IPS-18a (cell line): ENCODE data around the gene TBC1D1.

ENCODE experiments used
- H3K27ac ChIP-seq: one replicate; pipeline ENCODE4 v1.5.1; 2013; ENCODE audit warnings: low read length
- H3K27me3 ChIP-seq: one replicate; pipeline ENCODE4 v1.6.1; 2013; ENCODE audit warnings: mild to moderate bottlenecking, low read length; ENCODE audit not compliant: control insufficient read depth, insufficient read depth
- H3K36me3 ChIP-seq: one replicate; pipeline ENCODE4 v1.6.1; 2013; ENCODE audit warnings: low read depth, low read length; ENCODE audit not compliant: control insufficient read depth
- H3K4me1 ChIP-seq: one replicate; pipeline ENCODE4 v1.6.1; 2013; ENCODE audit warnings: low read depth, low read length; ENCODE audit not compliant: control insufficient read depth
- H3K4me3 ChIP-seq: one replicate; pipeline ENCODE4 v1.5.1; 2013; ENCODE audit warnings: low read length
- H3K9ac ChIP-seq: one replicate; pipeline ENCODE4 v1.6.1; 2013; ENCODE audit warnings: mild to moderate bottlenecking, low read length, moderate library complexity
- H3K9me3 ChIP-seq: one replicate; pipeline ENCODE4 v1.6.1; 2013; ENCODE audit warnings: low read depth, low read length; ENCODE audit not compliant: control insufficient read depth

The TBC1D1 gene

DNA sequence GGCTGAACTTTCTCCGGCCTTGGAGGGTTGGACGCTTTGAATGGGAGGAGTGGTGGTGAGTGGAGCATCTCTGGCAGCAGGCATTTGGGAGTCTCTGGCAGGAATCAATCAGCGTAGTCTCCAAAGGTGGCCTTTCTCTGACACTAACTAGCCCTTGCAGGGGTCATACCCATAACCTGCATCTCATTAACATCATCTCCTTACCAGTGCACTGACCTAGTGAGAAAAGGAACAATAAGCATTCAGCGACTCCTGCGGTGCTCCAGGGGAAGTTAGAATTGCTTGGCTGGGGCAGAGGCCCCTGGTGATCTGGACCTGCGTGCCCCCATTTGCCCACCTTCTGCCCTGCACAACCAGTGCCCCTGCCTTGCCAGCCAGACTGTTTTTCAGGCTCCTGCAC lies 231.2 kb downstream of the TBC1D1 start:
- H3K4me1 ChIP-seq: peaks cover 12% of the 10 kb centered on the region
- no peak overlapping the region for H3K27ac ChIP-seq
- no peak overlapping the region for H3K4me3 ChIP-seq
- no peak overlapping the region for H3K9ac ChIP-seq
- H3K9me3 ChIP-seq: no peaks in the 10 kb centered on the region
- H3K27me3 ChIP-seq: peaks cover 9% of the 10 kb centered on the region
- peaks cover 11% of the 10 kb centered on the region for H3K36me3 ChIP-seq

DNA sequence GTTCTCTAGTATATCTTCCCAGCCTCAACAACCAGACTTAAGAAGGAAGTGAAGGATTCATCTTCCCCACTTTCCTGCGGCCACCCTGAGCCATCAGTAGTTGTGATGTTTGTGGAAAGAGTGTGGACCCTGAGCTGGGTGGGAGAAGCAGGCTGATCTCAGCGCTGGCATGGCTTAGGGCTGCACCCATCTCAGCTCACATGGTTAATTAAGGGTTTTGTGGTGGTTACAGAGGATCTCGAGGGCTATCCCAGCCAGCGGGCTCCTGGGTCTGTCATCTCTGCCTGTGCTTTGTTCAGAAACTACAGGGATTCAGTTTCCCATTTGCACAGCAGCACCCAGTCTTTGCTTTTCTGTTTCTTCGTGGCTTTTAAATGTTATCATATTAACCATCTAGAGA lies 232.7 kb downstream of the TBC1D1 start:
- H3K4me3 ChIP-seq: no peak overlapping the region
- no peaks in the 10 kb centered on the region for H3K9me3 ChIP-seq
- H3K9ac ChIP-seq: no peak overlapping the region
- peaks cover 19% of the 10 kb centered on the region for H3K4me1 ChIP-seq
- no peak overlapping the region for H3K27ac ChIP-seq
- H3K27me3 ChIP-seq: peaks cover 23% of the 10 kb centered on the region
- peaks cover 11% of the 10 kb centered on the region for H3K36me3 ChIP-seq

DNA sequence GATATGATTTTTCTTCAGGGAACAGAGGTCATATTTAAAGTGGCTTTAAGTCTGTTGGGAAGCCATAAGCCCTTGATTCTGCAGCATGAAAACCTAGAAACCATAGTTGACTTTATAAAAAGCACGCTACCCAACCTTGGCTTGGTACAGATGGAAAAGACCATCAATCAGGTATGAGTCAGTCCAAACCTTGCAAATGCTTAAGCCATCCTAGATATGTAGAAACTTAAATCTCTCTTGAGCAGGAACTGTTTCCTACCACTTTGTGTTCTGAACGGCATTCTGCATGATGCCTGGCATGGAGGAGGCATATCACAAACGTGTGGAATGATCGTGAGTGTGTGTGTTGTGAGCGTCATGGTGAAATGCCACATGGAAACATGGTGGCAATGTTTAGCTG lies 234.1 kb downstream of the TBC1D1 start:
- Histone ChIP-seq H3K36me3 (peaks cover 11% of the 10 kb centered on the region), H3K9ac (no peak overlapping the region), H3K4me3 (no peak overlapping the region), H3K27me3 (peaks cover 34% of the 10 kb centered on the region), H3K9me3 (no peaks in the 10 kb centered on the region), H3K27ac (no peak overlapping the region), H3K4me1 (peaks cover 29% of the 10 kb centered on the region)

DNA sequence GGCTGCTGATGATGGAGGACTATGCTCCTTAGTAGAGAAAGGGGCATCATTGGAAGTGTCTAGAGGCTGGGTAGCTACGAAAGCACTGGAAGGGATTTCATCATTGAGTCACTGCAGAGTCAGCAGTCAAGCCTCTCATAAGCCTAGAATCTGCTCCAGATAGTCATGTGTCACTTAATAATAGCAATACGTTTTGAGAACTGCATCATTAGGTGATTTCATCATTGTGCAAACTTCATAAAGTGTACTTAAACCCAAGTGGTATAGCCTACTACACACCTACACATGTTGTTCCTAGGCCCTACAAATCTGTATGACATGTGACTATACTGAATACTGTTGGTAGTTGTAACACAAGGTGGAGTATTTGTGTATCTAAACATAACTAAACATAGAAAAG lies 234.9 kb downstream of the TBC1D1 start:
- H3K4me1 ChIP-seq: peaks cover 34% of the 10 kb centered on the region
- H3K27ac ChIP-seq: no peak overlapping the region
- no peak overlapping the region for H3K9ac ChIP-seq
- H3K27me3 ChIP-seq: peaks cover 43% of the 10 kb centered on the region
- H3K36me3 ChIP-seq: peaks cover 11% of the 10 kb centered on the region
- no peak overlapping the region for H3K4me3 ChIP-seq
- no peaks in the 10 kb centered on the region for H3K9me3 ChIP-seq

DNA sequence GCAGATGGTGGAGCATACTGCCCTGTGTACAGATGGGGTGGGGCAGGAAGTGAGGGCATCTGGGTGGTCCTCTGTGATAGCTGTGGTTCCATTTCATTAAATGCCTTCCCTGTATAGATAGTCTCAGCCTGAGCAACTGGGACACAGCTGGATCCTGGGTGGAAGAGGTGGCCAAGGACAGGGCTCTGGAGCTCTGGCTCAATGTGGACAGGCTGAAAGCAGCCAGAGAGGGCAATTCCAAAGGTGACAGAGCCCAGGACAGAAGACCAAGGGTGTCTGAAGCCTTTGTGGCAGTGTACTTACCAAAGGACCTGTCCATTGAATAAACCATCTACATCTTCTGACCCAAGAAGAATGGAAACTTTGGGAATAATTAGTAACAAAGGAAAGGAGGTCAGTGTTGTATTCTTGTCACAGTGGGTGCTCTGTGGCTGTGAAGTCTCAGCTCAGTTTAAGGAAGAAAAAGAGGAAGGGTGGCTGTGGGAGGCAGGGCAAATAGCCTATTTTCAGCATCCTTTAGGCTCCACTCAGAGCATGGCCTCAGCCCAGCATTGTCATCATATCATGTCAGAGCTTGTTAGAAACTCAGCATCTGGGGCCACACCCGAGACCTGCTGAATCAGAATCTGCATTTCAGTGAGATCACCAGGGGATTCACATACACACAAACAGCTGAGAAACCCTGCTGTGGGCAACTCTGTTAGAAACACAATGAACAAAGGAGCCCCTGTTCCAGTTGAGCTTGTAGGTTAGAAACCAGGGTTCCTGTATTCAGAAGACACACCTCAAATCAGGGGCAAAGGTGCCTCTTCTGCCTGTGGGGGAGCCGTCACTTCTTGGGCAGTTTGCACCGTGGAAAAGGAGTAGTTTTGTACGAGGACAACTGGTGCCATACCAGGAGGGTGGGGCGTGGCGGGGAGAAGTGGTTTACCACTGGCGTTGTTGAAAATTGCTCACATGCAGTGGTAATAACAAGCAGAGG lies 237.9 kb downstream of the TBC1D1 start:
- no peaks in the 10 kb centered on the region for H3K9me3 ChIP-seq
- H3K27me3 ChIP-seq: peaks cover 47% of the 10 kb centered on the region
- peaks cover 38% of the 10 kb centered on the region for H3K4me1 ChIP-seq
- no peak overlapping the region for H3K27ac ChIP-seq
- H3K9ac ChIP-seq: no peak overlapping the region
- H3K4me3 ChIP-seq: no peak overlapping the region
- H3K36me3 ChIP-seq: peaks cover 19% of the 10 kb centered on the region

DNA sequence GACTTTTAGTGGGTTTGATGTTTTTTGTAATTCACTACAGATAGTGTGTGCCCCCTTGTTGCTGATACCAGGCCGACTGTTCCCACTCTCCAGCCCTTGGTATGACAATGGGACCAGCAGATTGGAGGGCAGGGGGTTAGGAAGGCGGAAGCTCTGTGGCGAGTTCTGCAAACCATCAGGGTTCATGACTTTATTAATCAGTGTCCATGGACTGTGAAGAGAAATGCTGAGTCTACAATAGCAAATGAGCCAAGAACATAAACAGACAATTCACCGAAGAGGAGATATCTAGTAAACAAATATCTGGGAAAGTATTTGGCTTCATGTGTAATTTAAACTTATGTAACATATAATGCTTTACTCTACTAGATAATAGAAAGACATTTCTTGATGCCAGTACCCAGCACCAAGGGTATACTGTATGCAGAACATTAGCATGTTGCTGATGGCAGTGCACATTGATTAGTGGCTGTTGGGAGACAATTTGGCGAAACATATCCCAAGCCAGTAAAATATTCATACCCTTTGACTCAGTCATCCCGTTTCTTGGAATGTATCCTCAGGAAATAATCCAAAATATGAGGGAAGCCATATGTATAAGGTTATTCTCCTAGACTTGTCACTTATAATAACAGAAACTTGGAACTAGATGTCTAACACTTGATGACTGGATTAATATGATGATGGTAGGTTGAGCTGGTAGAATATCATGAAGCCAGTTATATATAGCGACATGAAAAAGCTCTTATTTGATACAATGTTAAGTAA lies 238.8 kb downstream of the TBC1D1 start:
- Histone ChIP-seq H3K9ac (no peak overlapping the region), H3K4me1 (peaks cover 38% of the 10 kb centered on the region), H3K27me3 (peaks cover 47% of the 10 kb centered on the region), H3K36me3 (peaks cover 25% of the 10 kb centered on the region), H3K27ac (no peak overlapping the region), H3K9me3 (no peaks in the 10 kb centered on the region), H3K4me3 (no peak overlapping the region)

DNA sequence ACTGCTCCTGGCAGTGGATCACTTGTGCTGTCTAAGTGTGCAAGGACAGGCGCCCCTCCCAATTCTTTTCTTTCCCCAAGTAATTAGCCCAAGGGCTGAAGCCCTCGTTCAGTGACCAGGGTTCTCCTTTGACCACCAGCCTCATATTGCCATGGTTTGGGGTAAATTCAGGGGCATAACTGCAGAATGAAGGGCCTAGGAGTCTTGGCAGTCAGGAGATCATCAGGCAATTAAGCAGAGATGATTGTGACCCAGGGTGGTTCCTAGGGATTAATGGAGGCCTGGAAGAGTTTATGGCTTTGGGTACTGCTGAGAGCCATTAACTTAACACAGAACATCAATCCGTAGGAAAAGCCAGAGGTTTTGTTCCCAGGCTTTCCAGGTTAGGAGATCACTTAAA lies 240.0 kb downstream of the TBC1D1 start:
- Histone ChIP-seq H3K36me3 (peaks cover 27% of the 10 kb centered on the region), H3K9ac (no peak overlapping the region), H3K27me3 (peaks cover 47% of the 10 kb centered on the region), H3K9me3 (no peaks in the 10 kb centered on the region), H3K4me1 (peaks cover 38% of the 10 kb centered on the region), H3K27ac (no peak overlapping the region), H3K4me3 (no peak overlapping the region)

DNA sequence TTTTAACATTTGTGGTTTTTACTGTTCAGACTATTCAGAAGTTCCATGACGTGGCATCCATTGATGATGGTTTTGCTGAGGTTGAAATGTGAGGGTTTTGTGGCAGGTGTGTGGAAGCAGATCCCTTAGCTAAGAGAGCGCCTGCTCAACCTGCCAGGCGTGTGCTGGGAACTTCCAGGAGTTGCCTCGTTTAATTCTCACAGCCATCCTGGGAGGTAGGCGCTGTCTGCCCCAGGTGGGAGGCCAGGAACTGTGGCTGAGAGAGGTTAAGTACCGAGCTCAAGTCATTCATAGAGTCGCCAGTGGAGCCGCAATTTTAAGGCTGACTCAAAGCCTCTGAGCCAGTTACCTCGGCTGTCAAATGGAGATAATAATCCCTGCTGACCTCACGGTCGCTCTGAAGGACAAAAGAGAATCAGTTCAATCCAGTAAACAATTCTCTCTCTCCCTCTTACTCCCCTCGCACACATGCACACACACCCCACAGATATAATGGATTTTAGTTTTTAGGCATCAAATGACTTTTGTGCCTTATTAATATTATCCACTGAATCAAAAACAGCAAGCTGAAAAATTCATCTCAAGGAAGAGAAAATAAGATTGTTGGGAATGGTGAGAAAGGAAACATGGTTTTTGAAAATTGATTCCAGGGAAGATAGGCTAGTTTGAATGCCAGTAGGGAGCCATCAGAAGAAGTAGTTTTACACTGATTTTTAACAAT lies 240.6 kb downstream of the TBC1D1 start:
- Histone ChIP-seq H3K36me3 (peaks cover 24% of the 10 kb centered on the region), H3K27me3 (peaks cover 44% of the 10 kb centered on the region), H3K9me3 (no peaks in the 10 kb centered on the region), H3K27ac (no peak overlapping the region), H3K4me1 (peaks cover 38% of the 10 kb centered on the region), H3K4me3 (no peak overlapping the region), H3K9ac (no peak overlapping the region)

DNA sequence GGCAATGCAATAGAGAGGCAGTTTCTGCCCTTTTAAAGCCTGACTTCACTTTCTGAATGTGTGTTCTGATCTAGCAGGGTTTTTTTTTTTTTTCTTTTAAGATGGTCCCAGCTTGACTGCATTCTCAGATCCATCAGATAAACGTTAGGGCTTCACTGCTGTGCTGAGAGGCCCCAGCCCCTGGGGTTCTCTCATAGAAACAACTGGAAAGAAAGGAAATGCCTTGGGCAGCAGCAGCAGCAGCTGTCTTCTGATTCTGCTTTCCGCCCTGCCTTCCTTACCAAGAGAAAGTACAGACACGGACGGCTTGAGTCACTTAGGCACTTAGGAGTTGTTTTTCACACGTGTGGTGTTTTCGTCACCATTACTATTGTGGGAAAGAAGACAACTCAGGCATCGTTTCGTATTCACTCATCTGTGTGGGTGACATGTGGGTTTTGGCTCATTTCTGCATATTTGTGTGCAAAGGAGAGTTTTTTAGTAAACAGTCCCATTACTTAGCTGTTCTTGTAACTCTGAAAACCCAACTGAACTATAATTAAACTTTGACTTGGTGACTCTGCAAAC lies 241.3 kb downstream of the TBC1D1 start:
- H3K9ac ChIP-seq: no peak overlapping the region

DNA sequence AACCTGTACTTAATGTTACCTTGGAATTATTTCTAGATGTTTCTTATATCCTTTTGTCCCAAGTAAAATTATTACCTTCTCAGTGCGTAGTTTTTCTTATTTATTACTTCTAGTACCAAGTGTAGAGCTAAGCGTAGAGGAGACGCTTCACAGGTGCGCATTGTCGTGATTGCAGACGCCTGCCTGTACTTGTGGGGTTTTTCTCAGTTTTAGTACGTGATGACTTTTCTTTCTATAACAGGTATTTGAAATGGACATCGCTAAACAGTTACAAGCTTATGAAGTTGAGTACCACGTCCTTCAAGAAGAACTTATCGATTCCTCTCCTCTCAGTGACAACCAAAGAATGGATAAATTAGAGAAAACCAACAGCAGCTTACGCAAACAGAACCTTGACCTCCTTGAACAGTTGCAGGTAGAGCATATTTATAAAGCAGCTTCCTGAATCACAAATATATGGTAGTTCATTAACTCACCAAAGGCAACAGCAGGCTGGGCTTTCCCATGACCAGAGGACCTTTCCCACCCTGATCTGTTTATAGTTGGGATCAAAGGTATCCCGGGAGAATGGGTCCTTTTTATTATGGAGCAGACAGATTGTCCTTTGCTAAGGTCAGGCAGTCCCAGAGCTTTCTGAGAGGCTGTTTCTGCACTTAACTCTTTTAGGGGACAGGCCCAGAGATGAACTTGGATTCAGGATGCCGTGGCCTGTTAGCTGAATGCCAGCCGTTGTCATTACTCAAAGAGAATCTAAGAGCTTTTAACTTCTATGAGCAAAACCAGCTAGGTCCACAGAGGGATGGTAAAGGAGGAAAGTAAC lies 242.2 kb downstream of the TBC1D1 start:
- H3K27ac ChIP-seq: no peak overlapping the region
- no peaks in the 10 kb centered on the region for H3K9me3 ChIP-seq
- peaks cover 29% of the 10 kb centered on the region for H3K27me3 ChIP-seq
- no peak overlapping the region for H3K4me3 ChIP-seq
- peaks cover 28% of the 10 kb centered on the region for H3K36me3 ChIP-seq
- H3K9ac ChIP-seq: no peak overlapping the region
- peaks cover 37% of the 10 kb centered on the region for H3K4me1 ChIP-seq

More for the DNA sequence above, 241.3 kb downstream of the TBC1D1 start:
- Histone ChIP-seq H3K36me3 (peaks cover 24% of the 10 kb centered on the region), H3K4me1 (peaks cover 38% of the 10 kb centered on the region), H3K27me3 (peaks cover 37% of the 10 kb centered on the region), H3K4me3 (no peak overlapping the region), H3K9me3 (no peaks in the 10 kb centered on the region), H3K27ac (no peak overlapping the region)
